ENCODE results near the gene CD46. TPM values are rescaled to one million over a fixed set of nuclear protein-coding genes. Genes with fewer than 3 reads are reported as not detected.

The CD46 gene
- total RNA-seq, 1 experiment from 2014 or later: 116 TPM

DNA sequence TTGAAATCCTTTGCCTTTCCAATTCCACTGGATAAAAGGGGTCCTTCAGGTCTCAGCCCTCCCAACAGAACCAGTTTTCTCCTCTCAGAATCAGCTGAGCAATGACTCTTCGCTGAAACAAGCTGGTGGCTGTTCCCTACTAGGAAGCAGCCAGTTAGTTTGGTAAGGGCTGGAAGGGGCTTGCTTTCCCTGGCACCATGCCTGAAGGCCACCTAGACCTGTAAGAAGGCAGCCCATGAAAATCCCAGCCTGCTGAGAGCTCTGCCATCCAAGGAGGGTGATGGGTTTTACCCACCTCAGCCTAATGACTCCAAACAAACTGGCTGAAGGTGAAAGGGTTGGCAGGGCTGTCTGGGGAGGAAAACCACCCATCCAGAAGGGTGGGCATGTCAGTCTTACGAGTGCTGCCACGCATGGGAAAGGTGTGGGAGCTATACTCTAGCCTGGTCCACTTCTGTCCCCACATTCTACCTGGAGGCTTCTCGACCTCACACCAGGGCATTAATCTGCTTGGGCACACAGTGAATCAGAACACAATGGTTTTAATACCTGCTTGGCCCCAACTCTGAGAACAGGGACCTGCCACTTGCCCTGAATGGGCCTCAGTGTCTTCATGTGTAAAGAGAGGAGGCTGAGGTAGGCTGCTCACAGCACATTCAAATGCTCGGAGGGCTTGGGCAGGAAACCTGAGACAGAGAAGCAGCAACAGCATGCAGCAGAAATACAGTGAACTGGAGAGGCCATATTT is 53.0 kb downstream of the CD46 start:
- DNase-seq (no peak), ATAC-seq (no peak)
- ChIA-PET CTCF (no interaction called here), POLR2A (ENCODE audit: unreplicated experiment) (no interaction called here)
- no peak overlapping the region for H2AFZ ChIP-seq (ENCODE audit: low read length)
- H3K79me2 ChIP-seq (ENCODE audit: low read length): no peaks in the 10 kb centered on the region
- no peaks in the 10 kb centered on the region for H3K9me2 ChIP-seq (replicated peaks; ENCODE audit: low read length)
- no peaks in the 10 kb centered on the region for H3F3A ChIP-seq (ENCODE audit: low read length, unreplicated experiment)
- H3K9me3 ChIP-seq (ENCODE audit: low read length): no peaks in the 10 kb centered on the region
- peak overlapping the region; percentile 7; the same call in 1 of the 2 replicates for H3K4me2 ChIP-seq (ENCODE audit: low read length)
- peaks cover 21% of the 10 kb centered on the region; the same call in 1 of the 2 replicates for H3K36me3 ChIP-seq (ENCODE audit: low read depth, low read length)
- H4K20me1 ChIP-seq (ENCODE audit: low read length): no peaks in the 10 kb centered on the region
- no TSS peak for BruUV-seq (replicated peaks)
- H3K9ac ChIP-seq (ENCODE audit: low read length): peak overlapping the region; percentile 66
- H3K4me3 ChIP-seq (ENCODE audit: low read length): no peak overlapping the region
- intact Hi-C loops (cut with micrococcal nuclease): no loop called here
- no peaks in the 10 kb centered on the region for H3K27me3 ChIP-seq (ENCODE audit: low read length)
- peaks cover 25% of the 10 kb centered on the region for H3K4me1 ChIP-seq (ENCODE audit: insufficient read depth, low read length)
- TF ChIP-seq EZH2phosphoT487 (IDR thresholded peaks at IDR 0.05; ENCODE audit: borderline replicate concordance, low read length) (no peak), EZH2 (IDR thresholded peaks at IDR 0.05; ENCODE audit: low read length, unreplicated experiment) (no peak)
- TF ChIP-seq, protein P1, sequence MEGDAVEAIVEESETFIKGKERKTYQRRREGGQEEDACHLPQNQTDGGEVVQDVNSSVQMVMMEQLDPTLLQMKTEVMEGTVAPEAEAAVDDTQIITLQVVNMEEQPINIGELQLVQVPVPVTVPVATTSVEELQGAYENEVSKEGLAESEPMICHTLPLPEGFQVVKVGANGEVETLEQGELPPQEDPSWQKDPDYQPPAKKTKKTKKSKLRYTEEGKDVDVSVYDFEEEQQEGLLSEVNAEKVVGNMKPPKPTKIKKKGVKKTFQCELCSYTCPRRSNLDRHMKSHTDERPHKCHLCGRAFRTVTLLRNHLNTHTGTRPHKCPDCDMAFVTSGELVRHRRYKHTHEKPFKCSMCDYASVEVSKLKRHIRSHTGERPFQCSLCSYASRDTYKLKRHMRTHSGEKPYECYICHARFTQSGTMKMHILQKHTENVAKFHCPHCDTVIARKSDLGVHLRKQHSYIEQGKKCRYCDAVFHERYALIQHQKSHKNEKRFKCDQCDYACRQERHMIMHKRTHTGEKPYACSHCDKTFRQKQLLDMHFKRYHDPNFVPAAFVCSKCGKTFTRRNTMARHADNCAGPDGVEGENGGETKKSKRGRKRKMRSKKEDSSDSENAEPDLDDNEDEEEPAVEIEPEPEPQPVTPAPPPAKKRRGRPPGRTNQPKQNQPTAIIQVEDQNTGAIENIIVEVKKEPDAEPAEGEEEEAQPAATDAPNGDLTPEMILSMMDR (conservative IDR thresholded peaks at IDR 0.05; ENCODE audit: low read depth, low read length): no peak
- H3K27ac ChIP-seq (ENCODE audit: low read length): peak overlapping the region; percentile 88

DNA sequence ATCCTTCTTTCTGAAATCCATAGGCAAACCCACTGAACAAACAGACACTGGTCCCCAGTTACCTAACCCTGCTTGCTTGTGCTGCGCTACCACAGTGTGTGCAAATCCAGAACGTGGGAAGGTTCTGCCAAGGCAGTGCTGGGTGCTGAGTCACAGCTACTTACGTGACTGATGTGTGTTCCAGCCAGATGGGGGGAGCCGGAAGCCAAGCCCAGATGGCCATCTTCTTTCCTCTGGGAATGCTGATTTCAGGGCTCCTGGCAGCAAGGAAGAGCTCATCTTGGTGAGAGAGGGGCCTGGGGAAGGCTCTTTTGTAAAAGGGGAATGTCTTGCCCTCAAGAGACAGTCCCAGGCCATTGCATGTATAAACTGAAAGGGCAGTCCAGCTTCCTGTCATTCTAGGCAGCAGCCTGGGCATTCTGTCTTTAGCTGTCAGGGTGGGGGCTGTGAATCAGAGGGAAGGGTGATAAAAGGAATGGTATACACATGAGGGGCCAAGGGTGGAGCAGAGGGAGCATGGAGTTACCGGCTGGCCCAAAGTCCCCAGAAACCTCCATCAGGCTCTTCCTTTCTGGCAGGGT is 54.1 kb downstream of the CD46 start:
- ChIA-PET POLR2A (ENCODE audit: unreplicated experiment) (no interaction called here), CTCF (no interaction called here)
- Histone ChIP-seq H3K4me3 (ENCODE audit: low read length) (no peak overlapping the region), H2AFZ (ENCODE audit: low read length) (0 out of 2 replicates have a peak overlapping the region, but pooled peaks have one; percentile 14), H3K36me3 (ENCODE audit: low read depth, low read length) (peaks cover 24% of the 10 kb centered on the region; the same call in 1 of the 2 replicates), H3K79me2 (ENCODE audit: low read length) (no peaks in the 10 kb centered on the region), H3K9me2 (replicated peaks; ENCODE audit: low read length) (no peaks in the 10 kb centered on the region), H3K9ac (ENCODE audit: low read length) (peak overlapping the region; percentile 66), H3K4me1 (ENCODE audit: insufficient read depth, low read length) (peaks cover 25% of the 10 kb centered on the region), H4K20me1 (ENCODE audit: low read length) (no peaks in the 10 kb centered on the region), H3K9me3 (ENCODE audit: low read length) (no peaks in the 10 kb centered on the region), H3F3A (ENCODE audit: low read length, unreplicated experiment) (no peaks in the 10 kb centered on the region), H3K27ac (ENCODE audit: low read length) (peak overlapping the region; percentile 88), H3K27me3 (ENCODE audit: low read length) (no peaks in the 10 kb centered on the region), H3K4me2 (ENCODE audit: low read length) (peak overlapping the region; percentile 7; the same call in 1 of the 2 replicates)
- TF ChIP-seq EZH2phosphoT487 (IDR thresholded peaks at IDR 0.05; ENCODE audit: borderline replicate concordance, low read length): no peak
- ATAC-seq: peak; percentile 97
- DNase-seq: peak; percentile 94
- no TSS peak for BruUV-seq (replicated peaks)
- intact Hi-C loops (cut with micrococcal nuclease): no loop called here

DNA sequence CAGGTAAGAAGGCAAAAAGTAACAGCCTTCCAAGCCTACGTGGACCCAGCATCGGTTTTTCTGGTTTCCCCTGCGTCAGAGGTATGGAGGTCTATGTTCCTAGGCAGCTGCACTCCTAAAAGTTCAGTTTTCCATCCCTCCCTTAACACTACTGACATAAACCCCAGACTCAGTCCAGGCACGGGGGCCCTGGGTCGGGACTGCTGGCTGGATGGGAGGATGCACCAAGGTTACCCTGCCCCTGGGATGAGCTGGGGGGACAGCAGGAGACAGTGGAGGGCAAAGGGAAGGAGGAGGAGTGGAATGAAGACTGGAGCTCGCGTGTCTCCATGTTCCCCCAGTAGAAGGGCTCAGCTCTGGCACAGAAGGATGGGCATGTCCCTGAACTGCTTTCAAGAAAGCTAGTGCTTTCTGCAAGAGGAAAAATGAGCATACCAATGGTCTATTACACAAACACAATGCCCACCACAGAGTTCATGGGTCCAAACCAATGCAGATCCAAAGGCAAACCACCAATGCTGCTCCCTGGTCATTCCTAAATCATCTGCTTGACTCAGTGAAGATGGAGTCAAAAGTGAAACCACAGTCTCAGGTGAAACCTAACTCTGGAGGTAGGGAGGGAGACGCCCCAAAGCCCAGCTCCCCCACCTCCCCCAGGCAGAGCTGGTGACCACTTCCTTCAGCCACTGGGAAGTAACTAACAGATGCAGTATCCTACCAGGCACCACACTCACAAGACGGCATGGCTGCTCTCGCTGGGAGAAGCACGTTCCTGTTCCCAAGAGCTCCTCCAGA is 54.9 kb downstream of the CD46 start:
- no peaks in the 10 kb centered on the region for H3K79me2 ChIP-seq (ENCODE audit: low read length)
- TF ChIP-seq EZH2phosphoT487 (IDR thresholded peaks at IDR 0.05; ENCODE audit: borderline replicate concordance, low read length): no peak
- TF ChIP-seq, protein P1 (conservative IDR thresholded peaks at IDR 0.05; ENCODE audit: low read depth, low read length): no peak
- no peak for TF ChIP-seq EZH2 (IDR thresholded peaks at IDR 0.05; ENCODE audit: low read length, unreplicated experiment)
- DNase-seq (peak; percentile 43), ATAC-seq (no peak)
- H3K9me2 ChIP-seq (replicated peaks; ENCODE audit: low read length): no peaks in the 10 kb centered on the region
- BruUV-seq (replicated peaks): no TSS peak
- peak overlapping the region; percentile 88 for H3K27ac ChIP-seq (ENCODE audit: low read length)
- no peak overlapping the region for H2AFZ ChIP-seq (ENCODE audit: low read length)
- H3K4me3 ChIP-seq (ENCODE audit: low read length): no peak overlapping the region
- no peaks in the 10 kb centered on the region for H3F3A ChIP-seq (ENCODE audit: low read length, unreplicated experiment)
- no peaks in the 10 kb centered on the region for H4K20me1 ChIP-seq (ENCODE audit: low read length)
- H3K9me3 ChIP-seq (ENCODE audit: low read length): no peaks in the 10 kb centered on the region
- H3K36me3 ChIP-seq (ENCODE audit: low read depth, low read length): peaks cover 25% of the 10 kb centered on the region; the same call in 1 of the 2 replicates
- intact Hi-C loops (cut with micrococcal nuclease): no loop called here
- H3K4me2 ChIP-seq (ENCODE audit: low read length): no peak overlapping the region
- POLR2A ChIA-PET (ENCODE audit: unreplicated experiment): interaction anchor here (0.6 kb wide), 1 partner anchor 14 kb away, joined by 6 read pairs; no protein-coding TSS in a partner anchor
- H3K9ac ChIP-seq (ENCODE audit: low read length): peak overlapping the region; percentile 66
- H3K27me3 ChIP-seq (ENCODE audit: low read length): no peaks in the 10 kb centered on the region
- H3K4me1 ChIP-seq (ENCODE audit: insufficient read depth, low read length): peaks cover 25% of the 10 kb centered on the region
- CTCF ChIA-PET: no interaction called here

All from PC-3 (cell line).